ENCODE measurements around the gene STXBP6.

DNA sequence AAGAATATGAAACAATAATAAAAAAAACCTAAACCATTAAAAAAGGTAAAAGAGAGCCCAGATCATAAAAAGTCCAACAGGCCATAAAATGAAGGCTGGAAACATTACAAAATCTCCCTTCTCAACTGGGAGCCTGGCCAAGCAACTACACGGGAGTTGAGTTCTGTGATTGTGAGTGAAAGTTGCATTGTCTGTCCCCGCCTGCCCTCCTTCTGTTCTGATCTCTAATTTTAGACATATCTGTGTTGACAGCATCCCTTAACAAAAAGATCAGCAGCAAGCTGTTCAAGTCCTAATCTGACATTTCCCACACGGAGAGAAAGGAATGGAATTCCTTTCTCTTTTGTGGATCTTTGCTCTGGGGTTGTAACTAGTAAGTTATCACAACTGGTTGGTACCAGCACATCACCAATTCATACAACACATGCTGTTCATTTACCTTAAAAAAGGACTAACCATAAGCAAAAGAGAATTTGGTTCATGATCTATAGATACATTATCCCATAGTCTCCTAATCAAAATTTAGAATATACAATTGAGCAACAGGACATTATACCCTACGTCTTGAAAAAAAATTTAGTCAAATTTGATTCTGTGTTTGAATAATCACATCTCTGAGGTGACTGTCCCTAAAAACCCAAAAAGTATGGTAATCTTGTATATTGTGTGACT lies 210.9 kb downstream of the STXBP6 start:
- TF ChIP-seq, protein P1, sequence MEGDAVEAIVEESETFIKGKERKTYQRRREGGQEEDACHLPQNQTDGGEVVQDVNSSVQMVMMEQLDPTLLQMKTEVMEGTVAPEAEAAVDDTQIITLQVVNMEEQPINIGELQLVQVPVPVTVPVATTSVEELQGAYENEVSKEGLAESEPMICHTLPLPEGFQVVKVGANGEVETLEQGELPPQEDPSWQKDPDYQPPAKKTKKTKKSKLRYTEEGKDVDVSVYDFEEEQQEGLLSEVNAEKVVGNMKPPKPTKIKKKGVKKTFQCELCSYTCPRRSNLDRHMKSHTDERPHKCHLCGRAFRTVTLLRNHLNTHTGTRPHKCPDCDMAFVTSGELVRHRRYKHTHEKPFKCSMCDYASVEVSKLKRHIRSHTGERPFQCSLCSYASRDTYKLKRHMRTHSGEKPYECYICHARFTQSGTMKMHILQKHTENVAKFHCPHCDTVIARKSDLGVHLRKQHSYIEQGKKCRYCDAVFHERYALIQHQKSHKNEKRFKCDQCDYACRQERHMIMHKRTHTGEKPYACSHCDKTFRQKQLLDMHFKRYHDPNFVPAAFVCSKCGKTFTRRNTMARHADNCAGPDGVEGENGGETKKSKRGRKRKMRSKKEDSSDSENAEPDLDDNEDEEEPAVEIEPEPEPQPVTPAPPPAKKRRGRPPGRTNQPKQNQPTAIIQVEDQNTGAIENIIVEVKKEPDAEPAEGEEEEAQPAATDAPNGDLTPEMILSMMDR (IDR thresholded peaks at IDR 0.05; ENCODE audit: low read depth, low read length), result no peak
- no peak for TF ChIP-seq EZH2phosphoT487 (IDR thresholded peaks at IDR 0.05; ENCODE audit: low read depth)
